ENCODE data around the gene FLNC. TPM values are rescaled to one million over a fixed set of nuclear protein-coding genes. Genes with fewer than 3 reads are reported as not detected.
A peak's percentile ranks its signal among the peaks of the same experiment; 100 is the strongest.

Gene FLNC
- polyA plus RNA-seq, 3 donors = 0.01 TPM; not detected in 2

DNA sequence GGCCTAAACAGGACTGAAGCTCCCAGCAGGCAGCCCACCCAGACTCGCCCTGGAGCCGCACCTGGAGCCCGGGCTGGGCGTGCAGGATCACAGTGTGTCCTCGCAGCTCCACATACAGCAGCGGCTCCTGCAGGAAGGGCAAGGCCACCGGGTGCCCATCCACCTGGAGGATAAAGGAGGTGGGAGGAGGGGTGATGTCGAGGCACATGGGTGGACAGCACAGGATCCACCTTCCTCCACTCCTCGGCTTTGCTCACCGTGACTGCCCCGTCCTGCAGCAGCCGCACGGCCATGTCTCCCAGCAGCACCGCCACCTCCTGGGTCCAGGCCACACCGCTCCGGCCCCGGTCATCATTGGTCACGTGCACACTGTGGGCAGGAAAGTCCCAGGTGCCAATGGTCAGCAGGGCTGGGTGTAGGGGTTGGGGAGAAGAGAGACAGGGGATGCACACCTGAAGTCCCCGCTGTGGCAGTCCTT lies 49.3 kb downstream of the FLNC start:
- H3K9me3 Mint-ChIP-seq = peaks cover 0 to 3% (median 0%) of the 10 kb centered on the region in 7 donors

DNA sequence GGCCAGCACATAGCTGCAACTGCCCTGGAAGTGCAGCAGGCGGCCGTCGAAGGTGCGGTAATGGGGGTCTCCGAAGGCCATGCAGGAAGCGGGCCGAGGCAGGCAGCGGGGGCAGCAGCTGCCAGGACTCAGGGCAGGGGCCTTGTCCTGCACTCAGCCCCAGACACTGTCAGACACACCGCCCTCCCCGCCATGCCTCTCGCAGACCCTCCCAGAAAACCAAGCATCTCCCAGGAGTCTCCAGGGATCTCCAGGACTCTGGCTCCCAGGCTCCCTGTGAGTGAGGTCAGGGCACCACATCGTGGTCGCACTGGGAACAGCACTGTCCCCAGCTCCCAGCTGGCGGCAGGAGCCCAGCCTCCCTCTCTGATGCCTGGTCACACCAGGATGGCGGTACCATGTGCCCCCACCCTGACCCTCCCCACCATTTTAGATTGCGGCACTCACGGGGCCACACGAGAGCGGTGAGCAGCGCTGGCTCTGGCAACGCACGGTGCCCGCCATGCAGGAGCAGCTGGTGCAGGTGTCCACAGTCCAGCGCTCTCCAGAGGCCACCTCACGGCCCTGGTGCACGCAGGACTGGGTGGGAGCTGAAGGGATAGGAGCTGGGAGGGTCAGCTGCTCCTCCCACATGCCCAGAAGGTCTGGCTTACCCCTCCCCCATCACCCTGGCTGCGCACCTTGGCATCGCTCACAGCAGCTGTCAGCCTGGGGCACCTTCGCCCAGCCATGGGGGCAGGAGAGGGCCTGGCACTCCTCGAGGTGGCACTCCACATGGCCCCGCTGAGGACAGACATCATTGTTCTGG lies 49.9 kb downstream of the FLNC start:
- peak in 1 of 3 donors; percentile 34 for DNase-seq
- Histone ChIP-seq H3K9ac (ENCODE audit: insufficient read depth, low read length, poor library complexity, severe bottlenecking) (no peak overlapping the region), H3K9me3 (replicated peaks in 1 of 2; ENCODE audit: control insufficient read depth in 1 of 2, insufficient read depth in 1 of 2, low read length in 2 of 2) (no peaks in the 10 kb centered on the region), H4K20me1 (ENCODE audit: insufficient read depth, low read length) (no peaks in the 10 kb centered on the region), H3K27ac (ENCODE audit: low read depth in 1 of 2, low read length in 2 of 2) (no peak overlapping the region), H3K36me3 (replicated peaks in 1 of 2; ENCODE audit: control insufficient read depth in 1 of 2, insufficient read depth in 2 of 2, low read length in 2 of 2) (no peaks in the 10 kb centered on the region), H3K4me1 (ENCODE audit: control insufficient read depth in 1 of 2, insufficient read depth in 2 of 2, low read length in 2 of 2) (no peaks in the 10 kb centered on the region), H2AFZ (ENCODE audit: insufficient read depth, low read depth, low read length, poor library complexity, severe bottlenecking) (no peak overlapping the region), H3K27me3 (ENCODE audit: control insufficient read depth in 2 of 2, insufficient read depth in 2 of 2, low read length in 2 of 2) (no peaks in the 10 kb centered on the region), H3K4me2 (replicated peaks; ENCODE audit: extremely low read depth, low read length, poor library complexity, severe bottlenecking) (no peak overlapping the region), H3K79me2 (ENCODE audit: insufficient read depth, low read length) (no peaks in the 10 kb centered on the region), H3K4me3 (replicated peaks in 1 of 3; ENCODE audit: low read depth in 2 of 3, low read length in 3 of 3) (no peak overlapping the region)
- intact Hi-C loops (cut with micrococcal nuclease) = loop anchor here (5.0 to 10.0 kb wide), 3 partner anchors 38 to 275 kb away; no protein-coding TSS in a partner anchor
- peaks cover 3% of the 10 kb centered on the region for H3K4me1 Mint-ChIP-seq
- H3K27ac Mint-ChIP-seq = no peak overlapping the region
- no peaks in the 10 kb centered on the region for H3K36me3 Mint-ChIP-seq
- peaks cover 0 to 3% (median 0%) of the 10 kb centered on the region in 7 donors for H3K9me3 Mint-ChIP-seq
- H3K4me3 Mint-ChIP-seq = no peak overlapping the region
- WGBS (ENCODE audit: insufficient coverage) = 66% methylated on average over 28 of the region's 31 CpGs
- TF ChIP-seq, protein P1, sequence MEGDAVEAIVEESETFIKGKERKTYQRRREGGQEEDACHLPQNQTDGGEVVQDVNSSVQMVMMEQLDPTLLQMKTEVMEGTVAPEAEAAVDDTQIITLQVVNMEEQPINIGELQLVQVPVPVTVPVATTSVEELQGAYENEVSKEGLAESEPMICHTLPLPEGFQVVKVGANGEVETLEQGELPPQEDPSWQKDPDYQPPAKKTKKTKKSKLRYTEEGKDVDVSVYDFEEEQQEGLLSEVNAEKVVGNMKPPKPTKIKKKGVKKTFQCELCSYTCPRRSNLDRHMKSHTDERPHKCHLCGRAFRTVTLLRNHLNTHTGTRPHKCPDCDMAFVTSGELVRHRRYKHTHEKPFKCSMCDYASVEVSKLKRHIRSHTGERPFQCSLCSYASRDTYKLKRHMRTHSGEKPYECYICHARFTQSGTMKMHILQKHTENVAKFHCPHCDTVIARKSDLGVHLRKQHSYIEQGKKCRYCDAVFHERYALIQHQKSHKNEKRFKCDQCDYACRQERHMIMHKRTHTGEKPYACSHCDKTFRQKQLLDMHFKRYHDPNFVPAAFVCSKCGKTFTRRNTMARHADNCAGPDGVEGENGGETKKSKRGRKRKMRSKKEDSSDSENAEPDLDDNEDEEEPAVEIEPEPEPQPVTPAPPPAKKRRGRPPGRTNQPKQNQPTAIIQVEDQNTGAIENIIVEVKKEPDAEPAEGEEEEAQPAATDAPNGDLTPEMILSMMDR (IDR thresholded peaks at IDR 0.05) = peak; percentile 56
- H3K27me3 Mint-ChIP-seq (ENCODE audit: low read depth in 3 of 3) = peaks cover 1 to 9% (median 2%) of the 10 kb centered on the region in 3 donors

More for the DNA sequence above, 49.3 kb downstream of the FLNC start:
- Mint-ChIP-seq H3K27ac (no peak overlapping the region), H3K4me3 (no peak overlapping the region), H3K36me3 (no peaks in the 10 kb centered on the region), H3K27me3 (ENCODE audit: low read depth in 3 of 3) (peaks cover 1 to 9% (median 2%) of the 10 kb centered on the region in 3 donors), H3K4me1 (peaks cover 3% of the 10 kb centered on the region)
- Histone ChIP-seq H3K36me3 (replicated peaks in 1 of 2; ENCODE audit: control insufficient read depth in 1 of 2, insufficient read depth in 2 of 2, low read length in 2 of 2) (no peaks in the 10 kb centered on the region), H3K27ac (ENCODE audit: low read depth in 1 of 2, low read length in 2 of 2) (no peak overlapping the region), H4K20me1 (ENCODE audit: insufficient read depth, low read length) (no peaks in the 10 kb centered on the region), H2AFZ (ENCODE audit: insufficient read depth, low read depth, low read length, poor library complexity, severe bottlenecking) (no peak overlapping the region), H3K4me3 (replicated peaks in 1 of 3; ENCODE audit: low read depth in 2 of 3, low read length in 3 of 3) (no peak overlapping the region), H3K9me3 (replicated peaks in 1 of 2; ENCODE audit: control insufficient read depth in 1 of 2, insufficient read depth in 1 of 2, low read length in 2 of 2) (no peaks in the 10 kb centered on the region), H3K4me1 (ENCODE audit: control insufficient read depth in 1 of 2, insufficient read depth in 2 of 2, low read length in 2 of 2) (no peaks in the 10 kb centered on the region), H3K4me2 (replicated peaks; ENCODE audit: extremely low read depth, low read length, poor library complexity, severe bottlenecking) (no peak overlapping the region), H3K79me2 (ENCODE audit: insufficient read depth, low read length) (no peaks in the 10 kb centered on the region), H3K9ac (ENCODE audit: insufficient read depth, low read length, poor library complexity, severe bottlenecking) (no peak overlapping the region), H3K27me3 (ENCODE audit: control insufficient read depth in 2 of 2, insufficient read depth in 2 of 2, low read length in 2 of 2) (no peaks in the 10 kb centered on the region)
- WGBS (ENCODE audit: insufficient coverage) = 95% methylated on average over 14 of the region's 19 CpGs
- intact Hi-C loops (cut with micrococcal nuclease) = loop anchor here in 1 of 2 donors (5.0 kb wide), 1 partner anchor 37 kb away; no protein-coding TSS in a partner anchor
- TF ChIP-seq, protein P1 (IDR thresholded peaks at IDR 0.05) = no peak
- no peak for DNase-seq
